ENCODE measurements around the gene NADK2. TPM values are rescaled to one million over a fixed set of nuclear protein-coding genes. Genes with fewer than 3 reads are reported as not detected.

NADK2 gene
- total and polyA plus RNA-seq, 9 of the 15 experiments (the other 6 are each of a cell fraction or from before 2014, with no cell fraction given), result 10.6 to 41.0 (median 24.0) TPM

- in situ Hi-C loops (cut with MboI) (loop anchor here (10.0 kb wide), 1 partner anchor 434 kb away; no protein-coding TSS in a partner anchor), intact Hi-C loops (cut with micrococcal nuclease) (loop anchor here (5.0 kb wide), 1 partner anchor 246 kb away; no protein-coding TSS in a partner anchor)
- ChIA-PET CTCF (ENCODE audit: low intra/inter-chr PET ratio) (no interaction called here), POLR2A (interaction anchor here (0.9 to 1.1 kb wide), 2 partner anchors 12 to 20 kb away, joined by 3 read pairs; partner anchors contain the start of gene NADK2)
- Histone ChIP-seq H3K4me2 (ENCODE audit: insufficient read depth, low read length) (no peak overlapping the region), H3K27me3 (ENCODE audit: control insufficient read depth in 2 of 2, insufficient read depth in 2 of 2, low read length in 2 of 2) (peaks cover 3 to 4% of the 10 kb centered on the region in 2 experiments; a peak in 4 of 5 replicates), H3K9me3 (replicated peaks; ENCODE audit: control insufficient read depth, insufficient read depth, low read depth, low read length) (no peaks in the 10 kb centered on the region), H3K9ac (ENCODE audit: insufficient read depth in 1 of 2, low read depth in 2 of 2, low read length in 2 of 2) (no peak overlapping the region), H2AFZ (ENCODE audit: low read depth, low read length) (no peak overlapping the region), H3K4me3 (no peak overlapping the region), H3K79me2 (ENCODE audit: control insufficient read depth, insufficient read depth, low read length) (no peaks in the 10 kb centered on the region), H3K27ac (ENCODE audit: extremely low read depth, low read depth, low read length) (no peak overlapping the region), H3K9me1 (ENCODE audit: control insufficient read depth, insufficient read depth, low read length) (no peaks in the 10 kb centered on the region), H4K20me1 (replicated peaks; ENCODE audit: control insufficient read depth, insufficient read depth, low read length) (no peaks in the 10 kb centered on the region), H3K36me3 (ENCODE audit: control insufficient read depth, insufficient read depth, low read length) (no peaks in the 10 kb centered on the region), H3K4me1 (replicated peaks in 1 of 2; ENCODE audit: control insufficient read depth in 2 of 2, insufficient read depth in 2 of 2, low read length in 2 of 2) (peaks cover 0 to 6% of the 10 kb centered on the region in 2 experiments; a peak in 1 of 5 replicates)
- ATAC-seq (no peak), FAIRE-seq (no peak), DNase-seq (ENCODE audit: extremely low read depth in 1 of 4, low spot score in 3 of 4) (no peak)
- no TSS peak for BruUV-seq (replicated peaks)
- WGBS (ENCODE audit: insufficient coverage, low coverage, missing lambda C conversion rate), result 5% methylated on average over 6 of the region's 6 CpGs
- TF ChIP-seq ZFPM2 (CRISPR knock-in tag; IDR thresholded peaks at IDR 0.05) (no peak), ZNF347 (CRISPR knock-in tag; IDR thresholded peaks at IDR 0.05; ENCODE audit: low read depth) (no peak), ZNF121 (CRISPR knock-in tag; conservative IDR thresholded peaks at IDR 0.05) (no peak), ZNF785 (CRISPR knock-in tag; IDR thresholded peaks at IDR 0.05) (no peak), SRSF3 (IDR thresholded peaks at IDR 0.05; ENCODE audit: insufficient read depth, low read length) (no peak), CREB5 (CRISPR knock-in tag; IDR thresholded peaks at IDR 0.05) (no peak), HDAC6 (IDR thresholded peaks at IDR 0.05; ENCODE audit: low read depth, low read length) (no peak), ARID4B (CRISPR knock-in tag; IDR thresholded peaks at IDR 0.05) (no peak), RNF219 (CRISPR knock-in tag; IDR thresholded peaks at IDR 0.05) (no peak), RFX7 (CRISPR knock-in tag; IDR thresholded peaks at IDR 0.05) (no peak), PATZ1 (CRISPR knock-in tag; IDR thresholded peaks at IDR 0.05; ENCODE audit: borderline replicate concordance) (no peak)
These were observed 19.5 kb upstream of the NADK2 start for GRCh38 chr5:36261186-36261585.

All from K562 (cell line).